ENCODE data around the gene CDC42EP5. TPM values are rescaled to one million over a fixed set of nuclear protein-coding genes. Genes with fewer than 3 reads are reported as not detected.

CDC42EP5 gene
- total RNA-seq, 2 donors from 2014 or later, result 102 to 193 TPM

GRCh38 chr19:54426291-54426931 is 46.7 kb downstream of the CDC42EP5 start:
- H3K27me3 ChIP-seq (replicated peaks; ENCODE audit: insufficient read depth), result no peaks in the 10 kb centered on the region
- no peaks in the 10 kb centered on the region for H3K36me3 ChIP-seq
- no peak overlapping the region for H3K4me3 ChIP-seq
- no peaks in the 10 kb centered on the region for H3K9me3 ChIP-seq
- no peak for DNase-seq (ENCODE audit: low spot score)
- intact Hi-C loops (cut with DNase I), result no loop called here
- H3K27ac ChIP-seq, result no peak overlapping the region
- H3K4me1 ChIP-seq (replicated peaks), result peaks cover 7% of the 10 kb centered on the region
- 55% methylated on average over 17 of the region's 17 CpGs for WGBS
- no peak for TF ChIP-seq POLR2A (IDR thresholded peaks at IDR 0.05)

- Histone ChIP-seq H3K36me3 (no peaks in the 10 kb centered on the region), H3K4me3 (no peak overlapping the region), H3K27me3 (replicated peaks; ENCODE audit: insufficient read depth) (peaks cover 4% of the 10 kb centered on the region), H3K27ac (no peak overlapping the region), H3K9me3 (no peaks in the 10 kb centered on the region), H3K4me1 (replicated peaks) (no peaks in the 10 kb centered on the region)
- WGBS, result 69% methylated on average over 5 of the region's 5 CpGs
- intact Hi-C loops (cut with DNase I), result no loop called here
- TF ChIP-seq CTCF (IDR thresholded peaks at IDR 0.05), result no peak
- no peak for DNase-seq (ENCODE audit: low spot score)
Observed at GRCh38 chr19:54425382-54425723, 47.7 kb downstream of the CDC42EP5 start.

- Histone ChIP-seq H3K36me3 (no peaks in the 10 kb centered on the region), H3K9me3 (no peaks in the 10 kb centered on the region), H3K27me3 (replicated peaks; ENCODE audit: insufficient read depth) (peaks cover 9% of the 10 kb centered on the region), H3K4me3 (no peak overlapping the region), H3K27ac (no peak overlapping the region), H3K4me1 (replicated peaks) (no peaks in the 10 kb centered on the region)
- no peak for DNase-seq (ENCODE audit: low spot score)
- WGBS, result 88% methylated on average over 36 of the region's 36 CpGs
- intact Hi-C loops (cut with DNase I), result no loop called here
- no peak for TF ChIP-seq CTCF (IDR thresholded peaks at IDR 0.05)
Observed at GRCh38 chr19:54424660-54425381, 48.3 kb downstream of the CDC42EP5 start.

GRCh38 chr19:54424201-54424600 is 48.9 kb downstream of the CDC42EP5 start:
- Histone ChIP-seq H3K9me3 (no peaks in the 10 kb centered on the region), H3K4me3 (no peak overlapping the region), H3K4me1 (replicated peaks) (no peaks in the 10 kb centered on the region), H3K36me3 (no peaks in the 10 kb centered on the region), H3K27me3 (replicated peaks; ENCODE audit: insufficient read depth) (peaks cover 15% of the 10 kb centered on the region), H3K27ac (no peak overlapping the region)
- intact Hi-C loops (cut with DNase I), result no loop called here
- no peak for TF ChIP-seq CTCF (IDR thresholded peaks at IDR 0.05)
- TF ChIP-seq POLR2AphosphoS5 (IDR thresholded peaks at IDR 0.05), result no peak
- TF ChIP-seq POLR2A (IDR thresholded peaks at IDR 0.05), result no peak
- WGBS, result 92% methylated on average over 14 of the region's 14 CpGs
- no peak for DNase-seq (ENCODE audit: low spot score)

GRCh38 chr19:54422136-54422535 is 51.0 kb downstream of the CDC42EP5 start:
- no peaks in the 10 kb centered on the region for H3K36me3 ChIP-seq
- H3K4me3 ChIP-seq, result no peak overlapping the region
- TF ChIP-seq POLR2A (IDR thresholded peaks at IDR 0.05), result no peak
- TF ChIP-seq POLR2AphosphoS5 (IDR thresholded peaks at IDR 0.05), result no peak
- no peak for TF ChIP-seq CTCF (IDR thresholded peaks at IDR 0.05)
- no peak overlapping the region for H3K27ac ChIP-seq
- no peak for DNase-seq (ENCODE audit: low spot score)
- H3K27me3 ChIP-seq (replicated peaks; ENCODE audit: insufficient read depth), result peaks cover 16% of the 10 kb centered on the region
- intact Hi-C loops (cut with DNase I), result no loop called here
- no peaks in the 10 kb centered on the region for H3K4me1 ChIP-seq (replicated peaks)
- H3K9me3 ChIP-seq, result no peaks in the 10 kb centered on the region
- WGBS, result 69% methylated on average over 20 of the region's 20 CpGs
